Transverse colon (tissue), 4 donors: ENCODE data around the gene STAT5A. TPM values are rescaled to one million over a fixed set of nuclear protein-coding genes. Genes with fewer than 3 reads are reported as not detected.
A peak's percentile ranks its signal among the peaks of the same experiment; 100 is the strongest.

Experiments used
- DNase-seq: peaks from one replicate; pipeline ENCODE4 v3.0.0-alpha.2; 2019
- H3K27ac ChIP-seq, 4 donors: fragments of 200-600 bp; sonication (generic); 2 replicates each; pipeline ENCODE4 v1.5.1; 2016 to 2018; ENCODE audit warnings: inconsistent platforms in 4 of 4
- H3K27me3 ChIP-seq: fragments of 200-600 bp; sonication (generic); 2 replicates; pipeline ENCODE4 v1.5.1; 2017; ENCODE audit warnings: inconsistent platforms
- H3K36me3 ChIP-seq, 4 donors: fragments of 200-600 bp; sonication (generic); 2 replicates each; pipeline ENCODE4 v1.5.1; 2017 to 2019; ENCODE audit warnings: inconsistent platforms in 4 of 4
- H3K4me1 ChIP-seq, 4 donors: fragments of 200-600 bp; sonication (generic); 2 replicates each; pipeline ENCODE4 v1.5.1; 2017 to 2020; ENCODE audit warnings: inconsistent platforms in 4 of 4
- H3K4me3 ChIP-seq, 4 donors: fragments of 200-600 bp; sonication (generic); 1 replicate in 1 of 4; 2 replicates in 3 of 4; pipeline versions ENCODE4 v1.5.1 to v1.6.1; 2017 to 2019; ENCODE audit warnings: inconsistent platforms in 4 of 4
- H3K9me3 ChIP-seq, 2 donors: fragments of 200-600 bp; sonication (generic); 2 replicates each; pipeline ENCODE4 v1.5.1; 2017 to 2019; ENCODE audit warnings: inconsistent platforms in 2 of 2
- EP300 ChIP-seq: sonication (generic); formaldehyde crosslinking; IDR thresholded peaks from one replicate; pipeline ENCODE4 v1.6.1; 2017; ENCODE audit warnings: antibody characterized with exemption, low read depth
- POLR2A ChIP-seq: fragments of 450-650 bp; IDR thresholded peaks from one replicate; pipeline ENCODE4 v1.6.1; 2016; ENCODE audit warnings: antibody characterized with exemption, mild to moderate bottlenecking, moderate library complexity
- POLR2AphosphoS5 ChIP-seq, 3 donors: sonication (generic); formaldehyde crosslinking; IDR thresholded peaks; one replicate each; pipeline ENCODE4 v1.6.1; 2016; ENCODE audit warnings: antibody characterized with exemption in 3 of 3
- WGBS, 2 donors: methylation state at CpG; one replicate each; pipeline ENCODE4 v1.1.5; 2018; ENCODE audit warnings: low coverage in 1 of 2; 5-methylcytosine and 5-hydroxymethylcytosine counted together
- in situ Hi-C, 4 donors: fragments of 200-750 bp; cut with MboI; loops; one replicate each; pipeline versions ENCODE4 v1.15.0 to v1.15.1; 2017; ENCODE audit warnings: low sequenced_read_pairs in 3 of 4, low pct_ligation_motif_present in 1 of 4, low pct_unique_long_range_greater_than_20kb in 1 of 4
- intact Hi-C: fragments of 100-400 bp; cut with DNase I; formaldehyde crosslinking; loops from one replicate; pipeline ENCODE4 v1.15.1; 2023; ENCODE audit warnings: low total_unique reads
- total RNA-seq, 4 donors: library from RNA; depleted of rRNA; stranded (reverse); fragments of >200 nt; gene quantifications; one replicate each; pipeline ENCODE4 v1.1.0, GENCODE V29; 2016
- TF ChIP-seq, protein P1 (sequence below), 5 experiments: fragments of 200-600 bp in 3 of 5; fragments of 450-650 bp in 2 of 5; sonication (generic) in 3 of 5; IDR thresholded peaks; 1 replicate in 2 of 5; 2 replicates in 3 of 5; pipeline ENCODE4 v1.5.1; 2016 to 2017; ENCODE audit warnings: antibody characterized with exemption in 5 of 5, inconsistent platforms in 3 of 5, mild to moderate bottlenecking in 2 of 5, moderate library complexity in 1 of 5

STAT5A gene
- total RNA-seq, 4 donors from 2014 or later: 36.2 to 93.7 (median 50.3) TPM

DNA sequence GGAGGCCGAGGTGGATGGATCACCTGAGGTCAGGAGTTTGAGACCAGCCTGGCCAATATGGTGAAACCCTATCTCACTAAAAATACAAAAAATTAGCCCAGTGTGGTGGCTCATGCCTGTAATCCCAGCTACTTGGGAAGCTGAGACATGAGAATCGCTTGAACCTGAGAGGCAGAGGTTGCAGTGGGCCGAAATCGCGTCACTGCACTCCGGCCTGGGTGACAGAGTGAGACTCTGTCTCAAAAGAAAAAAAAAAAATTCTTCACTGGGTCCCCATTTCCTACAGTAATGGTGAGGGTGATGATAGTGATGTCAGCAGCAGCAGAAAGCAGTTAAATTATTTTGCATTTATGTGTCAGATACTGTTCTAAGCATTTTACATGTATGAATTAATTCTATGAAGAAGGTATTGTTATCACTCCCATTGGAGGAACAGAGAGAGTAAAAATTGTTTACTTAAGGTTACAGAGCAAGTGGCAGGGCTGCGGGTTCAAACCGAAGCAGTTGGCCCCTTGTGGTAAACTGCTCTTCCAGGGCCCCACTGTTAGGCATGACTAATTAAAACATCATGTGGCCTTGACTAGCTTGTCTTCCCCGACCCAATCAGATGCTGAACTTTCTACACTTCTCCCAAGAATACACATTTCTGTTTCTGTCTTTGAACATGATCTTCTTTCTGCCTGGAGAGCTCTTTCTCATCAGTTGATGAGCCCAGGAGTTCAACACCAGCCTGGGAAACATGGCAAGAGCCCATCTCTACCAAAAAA lies 54.1 kb downstream of the STAT5A start:
- H3K36me3 ChIP-seq: peaks cover 0 to 42% (median 16%) of the 10 kb centered on the region in 4 donors
- no peaks in the 10 kb centered on the region for H3K9me3 ChIP-seq
- no peak for DNase-seq
- no peak overlapping the region for H3K4me3 ChIP-seq
- intact Hi-C loops: no loop called here
- no peaks in the 10 kb centered on the region for H3K27me3 ChIP-seq
- in situ Hi-C loops: loop anchor here in 1 of 4 donors (25.0 kb wide), 1 partner anchor 170 kb away; no protein-coding TSS in a partner anchor
- H3K4me1 ChIP-seq: peaks cover 0 to 13% (median 6%) of the 10 kb centered on the region in 4 donors
- H3K27ac ChIP-seq: no peak overlapping the region
- TF ChIP-seq POLR2AphosphoS5 (IDR thresholded peaks at IDR 0.05) (no peak), EP300 (no peak), POLR2A (no peak)
- TF ChIP-seq, protein P1, sequence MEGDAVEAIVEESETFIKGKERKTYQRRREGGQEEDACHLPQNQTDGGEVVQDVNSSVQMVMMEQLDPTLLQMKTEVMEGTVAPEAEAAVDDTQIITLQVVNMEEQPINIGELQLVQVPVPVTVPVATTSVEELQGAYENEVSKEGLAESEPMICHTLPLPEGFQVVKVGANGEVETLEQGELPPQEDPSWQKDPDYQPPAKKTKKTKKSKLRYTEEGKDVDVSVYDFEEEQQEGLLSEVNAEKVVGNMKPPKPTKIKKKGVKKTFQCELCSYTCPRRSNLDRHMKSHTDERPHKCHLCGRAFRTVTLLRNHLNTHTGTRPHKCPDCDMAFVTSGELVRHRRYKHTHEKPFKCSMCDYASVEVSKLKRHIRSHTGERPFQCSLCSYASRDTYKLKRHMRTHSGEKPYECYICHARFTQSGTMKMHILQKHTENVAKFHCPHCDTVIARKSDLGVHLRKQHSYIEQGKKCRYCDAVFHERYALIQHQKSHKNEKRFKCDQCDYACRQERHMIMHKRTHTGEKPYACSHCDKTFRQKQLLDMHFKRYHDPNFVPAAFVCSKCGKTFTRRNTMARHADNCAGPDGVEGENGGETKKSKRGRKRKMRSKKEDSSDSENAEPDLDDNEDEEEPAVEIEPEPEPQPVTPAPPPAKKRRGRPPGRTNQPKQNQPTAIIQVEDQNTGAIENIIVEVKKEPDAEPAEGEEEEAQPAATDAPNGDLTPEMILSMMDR (IDR thresholded peaks at IDR 0.05): no peak
- WGBS, 2 donors: 81 to 86% methylated on average over 1 to 9 of the region's 9 CpGs

DNA sequence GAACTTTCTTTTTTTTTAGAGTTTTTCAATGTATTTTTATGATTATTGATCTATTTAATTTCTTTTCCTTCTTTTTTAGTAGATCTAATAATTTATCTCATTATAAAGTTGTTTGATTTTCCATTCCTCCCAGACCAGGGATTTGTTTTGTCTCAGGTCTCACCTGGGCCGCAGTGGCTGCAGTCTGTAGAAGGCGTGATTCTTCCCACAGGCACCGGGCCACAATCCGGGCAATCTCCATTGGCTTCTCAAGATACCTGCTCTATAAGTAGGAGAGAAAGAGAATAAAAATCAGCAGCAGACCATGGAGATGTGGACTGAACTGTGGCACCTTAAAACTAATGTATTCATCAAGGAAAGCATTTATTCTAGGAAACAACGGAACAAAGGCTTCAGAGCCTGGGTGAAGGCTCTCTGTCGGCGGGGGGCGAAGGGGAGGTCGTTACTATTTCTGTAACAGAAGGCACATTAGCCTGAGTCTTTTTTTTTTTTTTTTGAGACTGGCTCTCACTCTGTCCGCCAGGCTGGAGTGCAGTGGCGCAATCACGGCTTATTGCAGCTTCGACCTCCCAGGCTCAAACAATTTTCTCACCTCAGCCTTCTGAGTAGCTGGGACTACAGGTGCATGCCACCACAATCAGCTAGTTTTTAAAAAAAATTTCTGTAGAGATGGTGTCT lies 57.2 kb downstream of the STAT5A start:
- Histone ChIP-seq H3K36me3 (peaks cover 0 to 29% (median 13%) of the 10 kb centered on the region in 4 donors), H3K27ac (no peak overlapping the region), H3K4me3 (no peak overlapping the region), H3K4me1 (peaks cover 0 to 35% (median 18%) of the 10 kb centered on the region in 4 donors), H3K27me3 (no peaks in the 10 kb centered on the region), H3K9me3 (no peaks in the 10 kb centered on the region)
- TF ChIP-seq POLR2A (no peak), EP300 (no peak)
- intact Hi-C loops: no loop called here
- DNase-seq: no peak
- 89 to 90% methylated on average over 8 to 13 of the region's 13 CpGs for WGBS, 2 donors
- in situ Hi-C loops: loop anchor here in 1 of 4 donors (25.0 kb wide), 1 partner anchor 167 kb away; no protein-coding TSS in a partner anchor

DNA sequence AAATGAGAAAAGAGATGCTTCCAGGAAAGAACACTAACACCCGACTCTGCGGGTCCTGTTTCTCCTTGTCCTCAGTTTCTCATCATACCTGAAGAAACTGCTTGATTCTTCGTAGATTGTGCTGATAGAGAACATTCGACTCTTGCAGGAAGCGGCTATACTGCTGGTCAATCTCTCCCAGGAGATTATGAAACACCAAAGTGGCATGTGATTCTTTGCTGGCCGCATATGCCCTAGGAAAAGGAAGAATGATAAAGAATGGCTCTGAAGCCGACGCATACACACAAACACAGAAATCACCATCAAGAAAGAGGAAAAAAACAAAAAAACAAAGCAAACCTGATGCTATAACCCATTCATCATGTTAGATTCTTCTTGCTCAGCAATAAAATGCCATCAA lies 58.2 kb downstream of the STAT5A start:
- Histone ChIP-seq H3K9me3 (no peaks in the 10 kb centered on the region), H3K36me3 (peaks cover 0 to 29% (median 13%) of the 10 kb centered on the region in 4 donors), H3K4me1 (peaks cover 0 to 32% (median 17%) of the 10 kb centered on the region in 4 donors), H3K27me3 (no peaks in the 10 kb centered on the region), H3K27ac (peak overlapping the region in 3 of 4 donors; percentile 54 to 73 (median 61)), H3K4me3 (no peak overlapping the region)
- WGBS, 2 donors: 90 to 96% methylated on average over 5 to 8 of the region's 8 CpGs
- TF ChIP-seq EP300 (no peak), POLR2A (no peak), POLR2AphosphoS5 (IDR thresholded peaks at IDR 0.05) (no peak)
- TF ChIP-seq, protein P1 (IDR thresholded peaks at IDR 0.05): no peak
- intact Hi-C loops (no loop called here), in situ Hi-C loops (loop anchor here in 1 of 4 donors (25.0 kb wide), 1 partner anchor 166 kb away; no protein-coding TSS in a partner anchor)
- no peak for DNase-seq

DNA sequence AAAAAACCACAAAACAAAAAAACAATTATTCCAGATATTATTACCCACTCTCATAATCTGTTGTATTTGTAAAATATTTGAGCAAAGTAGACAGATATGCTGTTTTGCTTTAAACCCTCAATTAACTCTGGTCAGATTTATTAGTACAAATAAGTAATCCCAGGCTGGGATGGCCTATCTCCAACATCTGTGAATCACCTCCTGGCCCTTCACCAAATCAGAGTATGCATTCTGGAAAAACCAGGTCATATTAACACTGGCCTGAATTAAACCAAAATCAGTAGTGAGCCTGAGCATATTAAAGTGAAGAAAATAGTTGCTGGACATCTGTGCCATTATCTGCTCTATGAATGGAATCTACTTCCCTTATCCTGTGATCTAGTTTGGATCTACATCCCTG lies 58.9 kb downstream of the STAT5A start:
- DNase-seq: peak; percentile 44
- in situ Hi-C loops: loop anchor here in 1 of 4 donors (25.0 kb wide), 1 partner anchor 165 kb away; no protein-coding TSS in a partner anchor
- no peaks in the 10 kb centered on the region for H3K27me3 ChIP-seq
- no peak overlapping the region for H3K4me3 ChIP-seq
- intact Hi-C loops: no loop called here
- peak overlapping the region; percentile 54 to 73 (median 62) for H3K27ac ChIP-seq
- H3K4me1 ChIP-seq: peaks cover 0 to 29% (median 16%) of the 10 kb centered on the region in 4 donors
- peaks cover 0 to 29% (median 13%) of the 10 kb centered on the region in 4 donors for H3K36me3 ChIP-seq
- H3K9me3 ChIP-seq: no peaks in the 10 kb centered on the region
- peak in 2 of 3 donors; percentile 9 to 44 for TF ChIP-seq POLR2AphosphoS5 (IDR thresholded peaks at IDR 0.05)
- TF ChIP-seq, protein P1 (IDR thresholded peaks at IDR 0.05): no peak
- TF ChIP-seq EP300: no peak
- no peak for TF ChIP-seq POLR2A
